ENCODE data around the gene FBXL13. TPM values are rescaled to one million over a fixed set of nuclear protein-coding genes. Genes with fewer than 3 reads are reported as not detected.
"Not testable (repeated sequence)": the region's sequence is repeated elsewhere in the genome, so short reads cannot be mapped to it uniquely, and the experiment has no call there.

FBXL13 gene
- total and polyA plus RNA-seq, 2 donors from 2014 or later = 1.5 to 4.8 TPM

DNA sequence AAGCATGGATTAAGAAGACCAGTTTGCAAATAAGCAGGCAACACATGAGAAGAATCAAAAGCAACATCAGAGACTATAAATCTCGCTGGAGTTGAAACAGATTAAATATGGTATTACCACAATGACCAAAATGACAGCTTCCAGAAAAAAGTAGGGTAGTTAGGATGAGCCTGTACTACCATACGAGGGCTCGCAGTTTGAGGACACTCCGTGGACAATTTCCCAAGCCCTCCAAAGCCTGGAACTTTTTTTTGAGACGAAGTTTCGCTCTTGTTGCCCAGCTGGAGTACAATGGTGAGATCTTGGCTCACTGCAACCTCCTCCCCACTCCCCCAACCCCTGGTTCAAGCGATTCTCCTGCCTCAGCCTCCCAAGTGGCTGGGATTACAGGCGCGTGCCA, 160.8 kb downstream of the FBXL13 start:
- no peak for FAIRE-seq
- no peak for DNase-seq
- no peak overlapping the region for H3K27ac ChIP-seq (ENCODE audit: low read depth in 2 of 2, low read length in 2 of 2)
- H3K4me3 ChIP-seq (ENCODE audit: low read length in 3 of 3) = peak overlapping the region in 1 of 3 donors; percentile 76
- intact Hi-C loops (cut with DNase I) = no loop called here
- H3K9ac ChIP-seq (ENCODE audit: low read length in 3 of 3) = peak overlapping the region in 1 of 3 donors; percentile 33
- H3K4me1 ChIP-seq (ENCODE audit: control insufficient read depth in 2 of 3, insufficient read depth in 2 of 3, low read depth in 1 of 3, low read length in 3 of 3) = no peaks in the 10 kb centered on the region
- no peaks in the 10 kb centered on the region for H3K27me3 ChIP-seq (ENCODE audit: control insufficient read depth, insufficient read depth, low read length)
- TF ChIP-seq, protein P1, sequence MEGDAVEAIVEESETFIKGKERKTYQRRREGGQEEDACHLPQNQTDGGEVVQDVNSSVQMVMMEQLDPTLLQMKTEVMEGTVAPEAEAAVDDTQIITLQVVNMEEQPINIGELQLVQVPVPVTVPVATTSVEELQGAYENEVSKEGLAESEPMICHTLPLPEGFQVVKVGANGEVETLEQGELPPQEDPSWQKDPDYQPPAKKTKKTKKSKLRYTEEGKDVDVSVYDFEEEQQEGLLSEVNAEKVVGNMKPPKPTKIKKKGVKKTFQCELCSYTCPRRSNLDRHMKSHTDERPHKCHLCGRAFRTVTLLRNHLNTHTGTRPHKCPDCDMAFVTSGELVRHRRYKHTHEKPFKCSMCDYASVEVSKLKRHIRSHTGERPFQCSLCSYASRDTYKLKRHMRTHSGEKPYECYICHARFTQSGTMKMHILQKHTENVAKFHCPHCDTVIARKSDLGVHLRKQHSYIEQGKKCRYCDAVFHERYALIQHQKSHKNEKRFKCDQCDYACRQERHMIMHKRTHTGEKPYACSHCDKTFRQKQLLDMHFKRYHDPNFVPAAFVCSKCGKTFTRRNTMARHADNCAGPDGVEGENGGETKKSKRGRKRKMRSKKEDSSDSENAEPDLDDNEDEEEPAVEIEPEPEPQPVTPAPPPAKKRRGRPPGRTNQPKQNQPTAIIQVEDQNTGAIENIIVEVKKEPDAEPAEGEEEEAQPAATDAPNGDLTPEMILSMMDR (IDR thresholded peaks at IDR 0.05; ENCODE audit: borderline replicate concordance, extremely low read depth, insufficient read depth) = no peak
- H3K9me3 ChIP-seq (ENCODE audit: control insufficient read depth in 2 of 3, insufficient read depth in 1 of 3, low read length in 3 of 3) = no peaks in the 10 kb centered on the region
- no peaks in the 10 kb centered on the region for H3K36me3 ChIP-seq (ENCODE audit: control insufficient read depth in 2 of 3, insufficient read depth in 3 of 3, low read length in 3 of 3)

DNA sequence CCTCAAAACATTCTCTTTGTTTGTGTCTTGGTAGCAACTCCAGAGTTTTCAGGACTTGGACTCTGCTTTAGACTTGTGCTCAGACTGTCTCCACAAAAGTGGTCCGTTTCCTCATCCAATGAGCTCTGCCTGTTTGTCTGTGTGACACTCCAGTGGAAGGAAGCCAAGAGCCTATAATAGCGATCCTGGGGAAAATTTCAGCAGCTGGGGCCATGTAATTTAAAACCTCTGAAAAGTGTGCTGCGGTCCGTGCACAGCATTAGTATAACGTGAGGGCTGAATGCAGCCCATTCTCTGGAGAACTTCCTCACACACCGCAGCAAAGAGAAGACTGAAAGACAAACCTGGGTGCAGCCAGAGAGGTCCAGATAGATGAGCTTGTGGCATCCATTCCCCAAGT, 161.9 kb downstream of the FBXL13 start, which contains the start of gene LRRC17:
Gene LRRC17 (plus strand): TSS at position 259 of the 400 bp plus-strand sequence. CDS start 20,914 bp downstream, outside the sequence.
- TF ChIP-seq, protein P1 (IDR thresholded peaks at IDR 0.05; ENCODE audit: borderline replicate concordance, extremely low read depth, insufficient read depth) = no peak
- Histone ChIP-seq H3K4me1 (ENCODE audit: control insufficient read depth in 2 of 3, insufficient read depth in 2 of 3, low read depth in 1 of 3, low read length in 3 of 3) (no peaks in the 10 kb centered on the region), H3K4me3 (ENCODE audit: low read length in 3 of 3) (peak within 1 kb of the TSS; percentile 32 to 76 (median 47)), H3K27me3 (ENCODE audit: control insufficient read depth, insufficient read depth, low read length) (no peaks in the 10 kb centered on the region), H3K36me3 (ENCODE audit: control insufficient read depth in 2 of 3, insufficient read depth in 3 of 3, low read length in 3 of 3) (no peaks in the 10 kb centered on the region), H3K9me3 (ENCODE audit: control insufficient read depth in 2 of 3, insufficient read depth in 1 of 3, low read length in 3 of 3) (no peaks in the 10 kb centered on the region), H3K27ac (ENCODE audit: low read depth in 2 of 2, low read length in 2 of 2) (no peak within 1 kb of the TSS), H3K9ac (ENCODE audit: low read length in 3 of 3) (peak within 1 kb of the TSS in 1 of 3 donors; percentile 33)
- DNase-seq (peak in 4 of 5 donors; percentile 79 to 96 (median 88)), FAIRE-seq (no peak)
- intact Hi-C loops (cut with DNase I) = no loop called here

DNA sequence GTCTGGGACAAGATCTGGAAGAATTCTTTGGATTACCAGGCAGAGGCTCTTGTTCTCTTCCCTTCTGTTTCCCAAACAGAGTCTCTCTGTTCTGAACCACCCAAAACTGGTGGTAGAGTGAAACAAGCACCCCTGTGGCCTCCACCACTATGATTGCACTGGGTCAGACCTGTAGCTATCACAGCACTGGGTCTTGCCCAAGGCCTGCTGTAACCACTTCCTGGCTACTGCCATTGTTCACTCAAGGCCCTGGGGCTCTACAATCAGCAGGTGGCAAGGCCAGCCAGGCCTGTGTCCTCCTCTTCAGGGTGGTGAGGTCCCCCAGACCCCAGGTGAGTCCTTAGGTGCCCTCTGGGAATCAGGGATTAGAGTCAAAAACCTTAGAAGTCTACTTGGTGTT, 165.9 kb downstream of the FBXL13 start:
- no peaks in the 10 kb centered on the region for H3K27me3 ChIP-seq (ENCODE audit: control insufficient read depth, insufficient read depth, low read length)
- H3K4me3 ChIP-seq (ENCODE audit: low read length in 3 of 3) = no peak overlapping the region
- TF ChIP-seq, protein P1 (IDR thresholded peaks at IDR 0.05; ENCODE audit: borderline replicate concordance, extremely low read depth, insufficient read depth) = no peak
- H3K36me3 ChIP-seq (ENCODE audit: control insufficient read depth in 2 of 3, insufficient read depth in 3 of 3, low read length in 3 of 3) = no peaks in the 10 kb centered on the region
- no peak overlapping the region for H3K9ac ChIP-seq (ENCODE audit: low read length in 3 of 3)
- H3K27ac ChIP-seq (ENCODE audit: low read depth in 2 of 2, low read length in 2 of 2) = no peak overlapping the region
- H3K4me1 ChIP-seq (ENCODE audit: control insufficient read depth in 2 of 3, insufficient read depth in 2 of 3, low read depth in 1 of 3, low read length in 3 of 3) = no peaks in the 10 kb centered on the region
- intact Hi-C loops (cut with DNase I) = no loop called here
- H3K9me3 ChIP-seq (ENCODE audit: control insufficient read depth in 2 of 3, insufficient read depth in 1 of 3, low read length in 3 of 3) = no peaks in the 10 kb centered on the region
- DNase-seq (no peak), FAIRE-seq (no peak)

- H3K9ac ChIP-seq (ENCODE audit: low read length in 3 of 3); H3K27ac ChIP-seq (ENCODE audit: low read depth in 2 of 2, low read length in 2 of 2); H3K4me1 ChIP-seq (ENCODE audit: control insufficient read depth in 2 of 3, insufficient read depth in 2 of 3, low read depth in 1 of 3, low read length in 3 of 3); H3K36me3 ChIP-seq (ENCODE audit: control insufficient read depth in 2 of 3, insufficient read depth in 3 of 3, low read length in 3 of 3); H3K27me3 ChIP-seq (ENCODE audit: control insufficient read depth, insufficient read depth, low read length); FAIRE-seq; DNase-seq; intact Hi-C loops (cut with DNase I); H3K9me3 ChIP-seq (ENCODE audit: control insufficient read depth in 2 of 3, insufficient read depth in 1 of 3, low read length in 3 of 3); H3K4me3 ChIP-seq (ENCODE audit: low read length in 3 of 3): not testable (repeated sequence)
Measured at GRCh38 chr7:102903576-102903975, 171.0 kb downstream of the FBXL13 start.

DNA sequence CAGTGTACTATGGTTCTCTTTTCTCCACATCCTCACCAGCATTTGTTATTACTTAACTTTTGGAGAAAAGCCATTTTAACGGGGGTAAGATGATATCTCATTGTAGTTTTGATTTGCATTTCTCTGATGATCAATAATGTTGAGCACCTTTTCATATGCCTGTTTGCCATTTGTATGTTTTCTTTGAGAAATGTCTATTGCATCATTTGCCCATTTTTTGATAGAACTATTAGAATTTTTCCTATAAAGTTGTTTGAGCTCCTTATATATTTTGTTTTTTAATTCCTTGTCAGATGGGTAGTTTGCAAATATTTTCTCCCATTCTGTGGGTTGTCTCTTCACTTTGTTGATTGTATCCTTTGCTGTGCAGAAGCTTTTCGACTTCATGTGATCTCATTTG, 172.5 kb downstream of the FBXL13 start:
- DNase-seq; intact Hi-C loops (cut with DNase I); H3K4me1 ChIP-seq (ENCODE audit: control insufficient read depth in 2 of 3, insufficient read depth in 2 of 3, low read depth in 1 of 3, low read length in 3 of 3); H3K9me3 ChIP-seq (ENCODE audit: control insufficient read depth in 2 of 3, insufficient read depth in 1 of 3, low read length in 3 of 3); H3K36me3 ChIP-seq (ENCODE audit: control insufficient read depth in 2 of 3, insufficient read depth in 3 of 3, low read length in 3 of 3); FAIRE-seq; H3K4me3 ChIP-seq (ENCODE audit: low read length in 3 of 3); H3K9ac ChIP-seq (ENCODE audit: low read length in 3 of 3); H3K27ac ChIP-seq (ENCODE audit: low read depth in 2 of 2, low read length in 2 of 2); H3K27me3 ChIP-seq (ENCODE audit: control insufficient read depth, insufficient read depth, low read length): not testable (repeated sequence)

Measured in kidney (tissue), 14 donors.